ENCODE results near the gene CERT1. TPM values are rescaled to one million over a fixed set of nuclear protein-coding genes. Genes with fewer than 3 reads are reported as not detected.

Gene CERT1
- total RNA-seq, 1 donor from 2014 or later = 36.2 TPM

GRCh38 chr5:75469017-75469416 lies 42.4 kb downstream of the CERT1 start:
- H3K9me3 Mint-ChIP-seq (ENCODE audit: low read depth) = peaks cover 20% of the 10 kb centered on the region
- peaks cover 6% of the 10 kb centered on the region for H3K36me3 Mint-ChIP-seq (ENCODE audit: low read depth)
- no peak overlapping the region for H3K27ac Mint-ChIP-seq (ENCODE audit: unreplicated experiment)
- no peak overlapping the region for H3K4me3 Mint-ChIP-seq (ENCODE audit: unreplicated experiment)
- TF ChIP-seq CTCF (IDR thresholded peaks at IDR 0.05) = no peak
- no peaks in the 10 kb centered on the region for H3K27me3 Mint-ChIP-seq (ENCODE audit: low read depth)
- H3K4me1 Mint-ChIP-seq (ENCODE audit: low read depth) = peaks cover 25% of the 10 kb centered on the region
- no peak for DNase-seq (ENCODE audit: low spot score)

GRCh38 chr5:75468593-75468992 lies 42.8 kb downstream of the CERT1 start:
- Mint-ChIP-seq H3K27me3 (ENCODE audit: low read depth) (no peaks in the 10 kb centered on the region), H3K36me3 (ENCODE audit: low read depth) (peaks cover 6% of the 10 kb centered on the region), H3K9me3 (ENCODE audit: low read depth) (peaks cover 20% of the 10 kb centered on the region), H3K27ac (ENCODE audit: unreplicated experiment) (no peak overlapping the region), H3K4me1 (ENCODE audit: low read depth) (peaks cover 24% of the 10 kb centered on the region), H3K4me3 (ENCODE audit: unreplicated experiment) (no peak overlapping the region)
- TF ChIP-seq CTCF (IDR thresholded peaks at IDR 0.05) = no peak
- no peak for DNase-seq (ENCODE audit: low spot score)

GRCh38 chr5:75466006-75466716 lies 45.3 kb downstream of the CERT1 start:
- peaks cover 20% of the 10 kb centered on the region for H3K4me1 Mint-ChIP-seq (ENCODE audit: low read depth)
- no peak for TF ChIP-seq CTCF (IDR thresholded peaks at IDR 0.05)
- H3K36me3 Mint-ChIP-seq (ENCODE audit: low read depth) = peaks cover 8% of the 10 kb centered on the region
- peaks cover 20% of the 10 kb centered on the region for H3K9me3 Mint-ChIP-seq (ENCODE audit: low read depth)
- DNase-seq (ENCODE audit: low spot score) = no peak
- no peak overlapping the region for H3K27ac Mint-ChIP-seq (ENCODE audit: unreplicated experiment)
- no peak overlapping the region for H3K4me3 Mint-ChIP-seq (ENCODE audit: unreplicated experiment)
- no peaks in the 10 kb centered on the region for H3K27me3 Mint-ChIP-seq (ENCODE audit: low read depth)

- no peak for DNase-seq (ENCODE audit: low spot score)
- Mint-ChIP-seq H3K4me3 (ENCODE audit: unreplicated experiment) (no peak overlapping the region), H3K27ac (ENCODE audit: unreplicated experiment) (no peak overlapping the region), H3K4me1 (ENCODE audit: low read depth) (peaks cover 14% of the 10 kb centered on the region), H3K27me3 (ENCODE audit: low read depth) (no peaks in the 10 kb centered on the region), H3K36me3 (ENCODE audit: low read depth) (peaks cover 8% of the 10 kb centered on the region), H3K9me3 (ENCODE audit: low read depth) (peaks cover 15% of the 10 kb centered on the region)
- TF ChIP-seq CTCF (IDR thresholded peaks at IDR 0.05) = no peak
Observed at GRCh38 chr5:75465480-75465879, 45.9 kb downstream of the CERT1 start.

- no peak for TF ChIP-seq CTCF (IDR thresholded peaks at IDR 0.05)
- no peak overlapping the region for H3K27ac Mint-ChIP-seq (ENCODE audit: unreplicated experiment)
- H3K27me3 Mint-ChIP-seq (ENCODE audit: low read depth) = no peaks in the 10 kb centered on the region
- peaks cover 14% of the 10 kb centered on the region for H3K4me1 Mint-ChIP-seq (ENCODE audit: low read depth)
- no peak for DNase-seq (ENCODE audit: low spot score)
- peaks cover 5% of the 10 kb centered on the region for H3K36me3 Mint-ChIP-seq (ENCODE audit: low read depth)
- peaks cover 2% of the 10 kb centered on the region for H3K9me3 Mint-ChIP-seq (ENCODE audit: low read depth)
- H3K4me3 Mint-ChIP-seq (ENCODE audit: unreplicated experiment) = no peak overlapping the region
Observed at GRCh38 chr5:75463726-75464125, 47.7 kb downstream of the CERT1 start.

Data from chondrocyte (in vitro differentiated cells).